H1 (cell line): ENCODE results near the gene TIAM2. TPM values are rescaled to one million over a fixed set of nuclear protein-coding genes. Genes with fewer than 3 reads are reported as not detected.

Source experiments
- CTCF ChIA-PET: fragments of 300-600 bp; sonication (Branson Sonifier 250); formaldehyde crosslinking; loops from one replicate; lab custom pipeline; 2021; ENCODE audit not compliant: partially characterized antibody; lab: Charles Lee
- POLR2A ChIA-PET: fragments of 300-600 bp; sonication (Branson Sonifier 250); formaldehyde crosslinking; loops from one replicate; lab custom pipeline; 2021; ENCODE audit warnings: inconsistent platforms; ENCODE audit not compliant: partially characterized antibody; lab: Charles Lee
- DNase-seq, 2 experiments: peaks; one replicate each; pipeline versions ENCODE4 v3.0.0 to v3.0.0-alpha.2; 2010 to 2022; ENCODE audit warnings: low spot score in 2 of 2, low read depth in 1 of 2, mixed read lengths in 1 of 2
- FAIRE-seq: peaks from 2 replicates; lab custom pipeline; 2011; peaks lifted over from hg19 to GRCh38; lab: Jason Lieb, UNC
- H2AFZ ChIP-seq: 2 replicates; pipeline ENCODE4 v1.8.1; 2012; ENCODE audit warnings: low read length, inconsistent platforms
- H2AK5ac ChIP-seq: 2 replicates; pipeline ENCODE4 v1.6.1; 2013; ENCODE audit warnings: low read depth, low read length
- H2BK120ac ChIP-seq: replicated peaks from 2 replicates; pipeline ENCODE3; 2013; ENCODE audit warnings: low read depth, low read length, inconsistent platforms
- H2BK12ac ChIP-seq: 2 replicates; pipeline ENCODE4 v1.6.1; 2013; ENCODE audit warnings: low read depth, low read length
- H2BK15ac ChIP-seq: 2 replicates; pipeline ENCODE4 v1.6.1; 2013; ENCODE audit warnings: low read length
- H2BK20ac ChIP-seq: 2 replicates; pipeline ENCODE4 v1.6.1; 2013; ENCODE audit warnings: low read length
- H2BK5ac ChIP-seq: 2 replicates; pipeline ENCODE4 v1.6.1; 2013; ENCODE audit warnings: low read depth, low read length
- H3K14ac ChIP-seq: 2 replicates; pipeline ENCODE4 v1.6.1; 2013; ENCODE audit warnings: inconsistent platforms; ENCODE audit not compliant: insufficient read length
- H3K18ac ChIP-seq: 2 replicates; pipeline ENCODE4 v1.6.1; 2013; ENCODE audit warnings: low read length; ENCODE audit errors: extremely low read depth
- H3K23ac ChIP-seq: 2 replicates; pipeline ENCODE4 v1.6.1; 2013; ENCODE audit warnings: inconsistent platforms; ENCODE audit not compliant: insufficient read length
- H3K23me2 ChIP-seq: 2 replicates; pipeline ENCODE4 v1.6.1; 2013; ENCODE audit warnings: low read depth, low read length
- H3K27ac ChIP-seq: 2 replicates; pipeline ENCODE4 v1.6.1; 2011; ENCODE audit warnings: low read depth, low read length, inconsistent platforms
- H3K27me3 ChIP-seq, 4 experiments: replicated peaks in 1 of 4; 1 replicate in 1 of 4; 2 replicates in 3 of 4; pipeline versions ENCODE4 v1.6.1 to v1.8.1; 2011 to 2013; ENCODE audit warnings: low read length in 3 of 4, mild to moderate bottlenecking in 3 of 4, inconsistent platforms in 2 of 4, mixed read lengths in 2 of 4, moderate library complexity in 1 of 4; ENCODE audit not compliant: control insufficient read depth in 3 of 4, insufficient read depth in 3 of 4; ENCODE audit errors: extremely low read depth in 1 of 4
- H3K36me3 ChIP-seq, 4 experiments: 2 replicates each; pipeline versions ENCODE4 v1.6.1 to v1.8.1; 2011 to 2013; ENCODE audit warnings: mild to moderate bottlenecking in 4 of 4, low read length in 3 of 4, moderate library complexity in 2 of 4, control low read depth in 1 of 4, inconsistent platforms in 1 of 4; ENCODE audit not compliant: insufficient read depth in 4 of 4, control insufficient read depth in 2 of 4
- H3K4ac ChIP-seq: replicated peaks from 2 replicates; pipeline ENCODE3; 2013; ENCODE audit warnings: low read length, low read depth, mixed read lengths, inconsistent platforms; ENCODE audit not compliant: insufficient read length
- H3K4me1 ChIP-seq, 4 experiments: replicated peaks in 1 of 4; 1 replicate in 1 of 4; 2 replicates in 3 of 4; pipeline versions ENCODE4 v1.6.1 to v1.8.1; 2011 to 2013; ENCODE audit warnings: low read length in 3 of 4, inconsistent platforms in 2 of 4, mixed read lengths in 1 of 4; ENCODE audit not compliant: insufficient read depth in 4 of 4, control insufficient read depth in 3 of 4
- H3K4me2 ChIP-seq, 2 experiments: 2 replicates each; pipeline versions ENCODE4 v1.6.1 to v1.8.1; 2011 to 2013; ENCODE audit warnings: low read depth in 2 of 2, low read length in 2 of 2, control low read depth in 1 of 2, inconsistent platforms in 1 of 2, mild to moderate bottlenecking in 1 of 2; ENCODE audit not compliant: insufficient read depth in 1 of 2
- H3K4me3 ChIP-seq, 4 experiments: fragments of 200-600, 300-600 bp in 1 of 4; sonication (generic), shearing (Covaris generic), sonication (Bioruptor Twin) in 1 of 4; 2 replicates each; pipeline versions ENCODE4 v1.5.1 to v1.8.1; 2011 to 2016; ENCODE audit warnings: low read length in 4 of 4, low read depth in 3 of 4, control low read depth in 2 of 4, inconsistent platforms in 2 of 4, mild to moderate bottlenecking in 2 of 4, mixed read lengths in 1 of 4, moderate library complexity in 1 of 4; ENCODE audit not compliant: insufficient read depth in 2 of 4; ENCODE audit errors: extremely low read depth in 1 of 4
- H3K56ac ChIP-seq: replicated peaks from 2 replicates; pipeline ENCODE3; 2013; ENCODE audit warnings: low read depth, mild to moderate bottlenecking, mixed read lengths, low read length, inconsistent platforms; ENCODE audit not compliant: insufficient read length
- H3K79me1 ChIP-seq: 2 replicates; pipeline ENCODE4 v1.6.1; 2013; ENCODE audit warnings: low read depth, low read length, control low read depth
- H3K79me2 ChIP-seq, 2 experiments: 2 replicates each; pipeline versions ENCODE4 v1.6.1 to v1.8.1; 2012 to 2013; ENCODE audit warnings: low read length in 2 of 2, mild to moderate bottlenecking in 2 of 2, inconsistent platforms in 1 of 2; ENCODE audit not compliant: insufficient read depth in 2 of 2, control insufficient read depth in 1 of 2
- H3K9ac ChIP-seq, 4 experiments: replicated peaks in 1 of 4; 1 replicate in 1 of 4; 2 replicates in 3 of 4; pipeline versions ENCODE4 v1.6.1 to v1.8.1; 2011 to 2013; ENCODE audit warnings: low read depth in 3 of 4, low read length in 3 of 4, control low read depth in 2 of 4, mild to moderate bottlenecking in 2 of 4, moderate library complexity in 2 of 4, inconsistent platforms in 1 of 4; ENCODE audit errors: extremely low read depth in 1 of 4
- H3K9me3 ChIP-seq, 2 experiments: 2 replicates each; pipeline versions ENCODE4 v1.6.1 to v1.8.1; 2012 to 2013; ENCODE audit warnings: mild to moderate bottlenecking in 2 of 2, moderate library complexity in 2 of 2, control low read depth in 1 of 2, inconsistent platforms in 1 of 2, low read depth in 1 of 2, low read length in 1 of 2, mixed read lengths in 1 of 2; ENCODE audit not compliant: insufficient read depth in 2 of 2
- H4K20me1 ChIP-seq, 2 experiments: replicated peaks in 1 of 2; 2 replicates each; pipeline versions ENCODE3 to v1.8.1; 2011 to 2013; ENCODE audit warnings: inconsistent platforms in 2 of 2, low read length in 2 of 2, mild to moderate bottlenecking in 1 of 2; ENCODE audit not compliant: insufficient read depth in 2 of 2, control insufficient read depth in 1 of 2
- H4K5ac ChIP-seq: 2 replicates; pipeline ENCODE4 v1.6.1; 2013; ENCODE audit warnings: low read length, low read depth, mixed read lengths, inconsistent platforms; ENCODE audit not compliant: insufficient read length
- H4K8ac ChIP-seq: 2 replicates; pipeline ENCODE4 v1.8.0; 2013; ENCODE audit warnings: mild to moderate bottlenecking, moderate library complexity, low read length, inconsistent platforms; ENCODE audit not compliant: insufficient read depth; ENCODE audit errors: extremely low read depth
- H4K91ac ChIP-seq: replicated peaks from 2 replicates; pipeline ENCODE3; 2013; ENCODE audit warnings: low read length, mixed read lengths, inconsistent platforms; ENCODE audit not compliant: insufficient read length
- ASH2L ChIP-seq: fragments of 200-600, 300-600 bp; sonication (generic); IDR thresholded peaks from one replicate; pipeline ENCODE4 v1.7.1; 2017; ENCODE audit warnings: low read length
- CEBPB ChIP-seq: IDR thresholded peaks from 2 replicates; pipeline ENCODE4 v1.6.1; 2012; ENCODE audit warnings: low read depth, low read length
- CHD2 ChIP-seq: IDR thresholded peaks from 2 replicates; pipeline ENCODE4 v1.6.1; 2012; ENCODE audit warnings: low read length, improper control_type of control experiment
- CTCF ChIP-seq, 3 experiments: IDR thresholded peaks; 1 replicate in 2 of 3; 2 replicates in 1 of 3; pipeline versions ENCODE4 v1.5.1 to v1.6.1; 2011; ENCODE audit warnings: low read length in 3 of 3, mild to moderate bottlenecking in 3 of 3, inconsistent platforms in 2 of 3, low read depth in 1 of 3, moderate library complexity in 1 of 3; ENCODE audit not compliant: insufficient read depth in 1 of 3; ENCODE audit errors: control extremely low read depth in 1 of 3
- FOSL1 ChIP-seq: IDR thresholded peaks from 2 replicates; pipeline ENCODE4 v1.6.1; 2011; ENCODE audit warnings: mild to moderate bottlenecking, low read depth, low read length, moderate library complexity; ENCODE audit not compliant: insufficient read depth
- HDAC2 ChIP-seq, 2 experiments: fragments of 300-600 bp in 1 of 2; sonication (generic) in 1 of 2; IDR thresholded peaks; 2 replicates each; pipeline ENCODE4 v1.6.1; 2011 to 2012; ENCODE audit warnings: low read depth in 2 of 2, low read length in 2 of 2, mild to moderate bottlenecking in 2 of 2, moderate library complexity in 2 of 2, borderline replicate concordance in 1 of 2, inconsistent platforms in 1 of 2
- JUN ChIP-seq: IDR thresholded peaks from 2 replicates; pipeline ENCODE4 v1.6.1; 2011; ENCODE audit warnings: low read depth, mild to moderate bottlenecking, improper control_type of control experiment, low read length
- KDM4A ChIP-seq: IDR thresholded peaks from one replicate; pipeline ENCODE4 v1.7.1; 2012; ENCODE audit warnings: low read depth, mild to moderate bottlenecking, moderate library complexity, low read length, inconsistent platforms; ENCODE audit not compliant: severe bottlenecking
- RFX5 ChIP-seq: IDR thresholded peaks from 2 replicates; pipeline ENCODE4 v1.6.1; 2011; ENCODE audit warnings: low read depth, low read length, improper control_type of control experiment, borderline replicate concordance
- TAF7 ChIP-seq: optimal IDR thresholded peaks from 2 replicates; pipeline ENCODE3; 2011; ENCODE audit warnings: low read depth, mild to moderate bottlenecking, inconsistent platforms, low read length, moderate library complexity, borderline replicate concordance
- TBP ChIP-seq: IDR thresholded peaks from 2 replicates; pipeline ENCODE4 v1.6.1; 2011; ENCODE audit warnings: low read depth, low read length, improper control_type of control experiment
- WGBS, 2 experiments: shearing (Covaris generic) in 1 of 2; methylation state at CpG; one replicate each; pipeline versions ENCODE4 v1.1.6 to v1.1.7; 2013 to 2015; ENCODE audit warnings: low lambda C conversion rate in 2 of 2, mixed read lengths in 2 of 2, inconsistent platforms in 1 of 2, low coverage in 1 of 2, missing lambda C conversion rate in 1 of 2; ENCODE audit not compliant: insufficient replicate concordance in 2 of 2, insufficient coverage in 1 of 2, insufficient read length in 1 of 2; ENCODE audit errors: extremely low coverage in 1 of 2, missing lambda C conversion rate in 1 of 2; 5-methylcytosine and 5-hydroxymethylcytosine counted together
- polyA plus RNA-seq, 7 experiments: library from polyadenylated mRNA; depleted of rRNA in 3 of 7; stranded (reverse) in 5 of 7; unstranded in 2 of 7; fragments of >200 nt in 5 of 7; fragments of 200-250 nt in 2 of 7; gene quantifications; 1 replicate in 5 of 7; 2 replicates in 1 of 7; 4 replicates in 1 of 7; pipeline versions ENCODE4 v1.2.1 to v1.2.3, GENCODE V29; 2011 to 2013; ENCODE audit warnings: missing spikeins in 2 of 7, mixed read lengths in 2 of 7
- total RNA-seq: library from RNA; stranded (reverse); fragmentation: NEBNext Ultra II Directional; extraction: Animal tissue kit (Norgen Biotek cat#: 25700); gene quantifications from 2 replicates; pipeline ENCODE4 v1.2.1, GENCODE V29; 2021

The TIAM2 gene
- total and polyA plus RNA-seq, 2 of the 8 experiments (the other 6 are each of a cell fraction or from before 2014, with no cell fraction given): 7.4 to 23.9 TPM

DNA sequence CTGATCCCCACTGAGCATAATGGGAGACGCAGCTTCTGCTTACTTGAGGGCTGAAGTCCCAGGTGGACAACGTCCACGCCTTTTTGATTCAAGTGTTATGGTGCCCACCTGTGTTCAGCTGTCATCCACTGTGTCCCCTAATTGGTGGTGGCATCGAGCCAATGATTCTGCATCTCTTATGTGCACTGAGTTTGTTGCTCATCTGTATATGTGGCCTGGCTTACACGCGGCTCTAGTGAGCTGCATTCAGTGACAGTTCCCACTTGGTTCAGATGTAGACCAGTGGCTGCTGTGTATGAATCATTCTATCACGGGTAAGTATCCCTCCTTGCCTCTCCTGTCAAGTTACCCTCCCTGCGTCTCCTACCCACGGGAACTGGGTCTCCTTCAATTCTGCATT lies 137.5 kb downstream of the TIAM2 start:
- Histone ChIP-seq H2BK20ac (no peak overlapping the region), H2BK5ac (no peak overlapping the region), H3K27me3 (no peaks in the 10 kb centered on the region), H4K5ac (no peak overlapping the region), H3K27ac (no peak overlapping the region), H2AFZ (no peak overlapping the region), H3K36me3 (peaks cover 0 to 12% (median 0%) of the 10 kb centered on the region in 4 experiments; a peak in 2 of 8 replicates), H3K9me3 (no peaks in the 10 kb centered on the region), H3K23ac (no peak overlapping the region), H3K4me2 (no peak overlapping the region), H3K4me1 (peaks cover 0 to 2% (median 0%) of the 10 kb centered on the region in 4 experiments; a peak in 2 of 7 replicates), H3K4me3 (no peak overlapping the region), H3K4ac (no peak overlapping the region), H3K9ac (no peak overlapping the region), H4K20me1 (no peaks in the 10 kb centered on the region), H3K23me2 (no peaks in the 10 kb centered on the region), H3K18ac (no peak overlapping the region), H2BK120ac (no peak overlapping the region), H3K79me2 (no peaks in the 10 kb centered on the region), H3K56ac (no peak overlapping the region), H2AK5ac (no peak overlapping the region), H3K79me1 (peaks cover 3% of the 10 kb centered on the region; the same call in 1 of the 2 replicates), H3K14ac (no peak overlapping the region), H4K8ac (no peak overlapping the region), H2BK15ac (peak overlapping the region; percentile 66; the same call in 1 of the 2 replicates), H2BK12ac (no peak overlapping the region), H4K91ac (no peak overlapping the region)
- ChIA-PET CTCF (interaction anchor here (0.9 to 1.0 kb wide), 2 partner anchors 11 to 36 kb away, joined by 3 read pairs; no protein-coding TSS in a partner anchor), POLR2A (interaction anchor here (1.1 kb wide), 1 partner anchor 128 kb away, joined by 3 read pairs; no protein-coding TSS in a partner anchor)
- FAIRE-seq (no peak), DNase-seq (no peak)
- WGBS, 2 experiments: 91% methylated on average over 9 of the region's 9 CpGs; no CpG with 5 or more reads in 1 of the 2 experiments
- no peak for TF ChIP-seq TBP
- no peak for TF ChIP-seq TAF7
- no peak for TF ChIP-seq JUN
- TF ChIP-seq CHD2: no peak
- TF ChIP-seq ASH2L: no peak
- no peak for TF ChIP-seq HDAC2 (IDR thresholded peaks at IDR 0.05; ENCODE audit: borderline replicate concordance in 1 of 2, low read depth in 2 of 2, low read length in 2 of 2)
- no peak for TF ChIP-seq CTCF (IDR thresholded peaks at IDR 0.05; ENCODE audit: control extremely low read depth in 1 of 3, insufficient read depth in 1 of 3, low read depth in 1 of 3, low read length in 3 of 3)
- TF ChIP-seq FOSL1: no peak
- no peak for TF ChIP-seq KDM4A
- no peak for TF ChIP-seq CEBPB
- TF ChIP-seq RFX5: no peak
